MCF 10A (cell line): ENCODE results near the gene RFX2. TPM values are rescaled to one million over a fixed set of nuclear protein-coding genes. Genes with fewer than 3 reads are reported as not detected.

Source experiments
- BruUV-seq: library from RNA; stranded (reverse); fragments of 400-500 nt; replicated peaks from 2 replicates; lab custom pipeline; 2021; lab: Mats Ljungman, UMichigan
- CTCF ChIA-PET: fragments of 300-600 bp; sonication (Branson Sonifier 250); formaldehyde crosslinking; extraction: SDS; loops from one replicate; lab custom pipeline; 2021; ENCODE audit warnings: antibody characterized with exemption, inconsistent platforms; lab: Yijun Ruan, JAX
- POLR2A ChIA-PET: fragments of 300-600, 350-650 bp; sonication (Branson Sonifier 250); formaldehyde crosslinking; extraction: SDS; loops from one replicate; lab custom pipeline; 2020; ENCODE audit warnings: antibody characterized with exemption, inconsistent platforms; lab: Yijun Ruan, JAX
- DNase-seq: peaks from one replicate; pipeline ENCODE4 v3.0.0-alpha.2; 2018; ENCODE audit not compliant: unreplicated experiment
- H3K27ac Mint-ChIP-seq: one replicate; pipeline ENCODE4 v1.8.0; 2022; ENCODE audit warnings: mild to moderate bottlenecking, low read depth, mixed read lengths; ENCODE audit not compliant: unreplicated experiment
- H3K27me3 Mint-ChIP-seq: one replicate; pipeline ENCODE4 v1.8.0; 2022; ENCODE audit warnings: mixed read lengths; ENCODE audit not compliant: insufficient read depth, unreplicated experiment
- H3K36me3 Mint-ChIP-seq: one replicate; pipeline ENCODE4 v1.8.0; 2022; ENCODE audit warnings: mild to moderate bottlenecking, moderate library complexity, mixed read lengths; ENCODE audit not compliant: insufficient read depth, unreplicated experiment
- H3K4me1 Mint-ChIP-seq: one replicate; pipeline ENCODE4 v1.8.0; 2022; ENCODE audit warnings: mixed read lengths; ENCODE audit not compliant: insufficient read depth, unreplicated experiment
- H3K4me3 Mint-ChIP-seq: one replicate; pipeline ENCODE4 v1.8.0; 2022; ENCODE audit warnings: mild to moderate bottlenecking, moderate library complexity, mixed read lengths; ENCODE audit not compliant: unreplicated experiment
- H3K9me3 Mint-ChIP-seq: one replicate; pipeline ENCODE4 v1.8.0; 2022; ENCODE audit warnings: mixed read lengths; ENCODE audit not compliant: unreplicated experiment
- CTCF ChIP-seq: fragments of 200-600 bp; IDR thresholded peaks from one replicate; pipeline ENCODE4 v1.8.0; 2022; ENCODE audit warnings: antibody characterized with exemption, mild to moderate bottlenecking; ENCODE audit not compliant: unreplicated experiment
- intact Hi-C: fragments of 100-400 bp; cut with micrococcal nuclease; formaldehyde crosslinking; loops from 2 replicates; pipeline ENCODE4 v1.14.1; 2022
- total RNA-seq: library from RNA; stranded (reverse); gene quantifications from 2 replicates; pipeline ENCODE4 v1.2.3, GENCODE V29; 2022

Gene RFX2
- total RNA-seq, 1 experiment from 2014 or later = 9.9 TPM

GRCh38 chr19:6091771-6092291 lies 18.5 kb downstream of the RFX2 start:
- peaks cover 4% of the 10 kb centered on the region for H3K36me3 Mint-ChIP-seq

GRCh38 chr19:6090634-6091033 lies 19.7 kb downstream of the RFX2 start:
- DNase-seq = no peak
- H3K4me3 Mint-ChIP-seq = no peak overlapping the region
- H3K4me1 Mint-ChIP-seq = peaks cover 44% of the 10 kb centered on the region
- intact Hi-C loops = no loop called here
- H3K27me3 Mint-ChIP-seq = no peaks in the 10 kb centered on the region
- ChIA-PET CTCF (interaction anchor here (0.6 to 2.3 kb wide), 2 partner anchors 33 to 273 kb away, joined by 3 to 6 read pairs; no protein-coding TSS in a partner anchor), POLR2A (interaction anchor here (0.8 to 6.0 kb wide), 5 partner anchors 9 to 33 kb away, joined by 3 to 51 read pairs (median 9); no protein-coding TSS in a partner anchor)
- BruUV-seq = no TSS peak
- H3K9me3 Mint-ChIP-seq = no peaks in the 10 kb centered on the region
- peak overlapping the region; percentile 97 for H3K27ac Mint-ChIP-seq
- no peak for TF ChIP-seq CTCF
- H3K36me3 Mint-ChIP-seq = peaks cover 4% of the 10 kb centered on the region

More at GRCh38 chr19:6091771-6092291, 18.5 kb downstream of the RFX2 start:
- Mint-ChIP-seq H3K4me1 (peaks cover 40% of the 10 kb centered on the region), H3K4me3 (peak overlapping the region; percentile 66), H3K9me3 (no peaks in the 10 kb centered on the region), H3K27me3 (no peaks in the 10 kb centered on the region), H3K27ac (peak overlapping the region; percentile 97)
- DNase-seq = no peak
- POLR2A ChIA-PET = interaction anchor here (0.9 to 2.6 kb wide), 15 partner anchors 12 to 281 kb away, joined by 3 to 129 read pairs (median 9); partner anchors contain the start of gene ALKBH7
- CTCF ChIA-PET = interaction anchor here (0.6 to 2.1 kb wide), 8 partner anchors 11 to 44 kb away, joined by 3 to 12 read pairs (median 6); no protein-coding TSS in a partner anchor
- BruUV-seq = TSS peak; percentile 67
- intact Hi-C loops = loop anchor here (1.0 kb wide), 1 partner anchor 33 kb away; no protein-coding TSS in a partner anchor
- no peak for TF ChIP-seq CTCF

DNA sequence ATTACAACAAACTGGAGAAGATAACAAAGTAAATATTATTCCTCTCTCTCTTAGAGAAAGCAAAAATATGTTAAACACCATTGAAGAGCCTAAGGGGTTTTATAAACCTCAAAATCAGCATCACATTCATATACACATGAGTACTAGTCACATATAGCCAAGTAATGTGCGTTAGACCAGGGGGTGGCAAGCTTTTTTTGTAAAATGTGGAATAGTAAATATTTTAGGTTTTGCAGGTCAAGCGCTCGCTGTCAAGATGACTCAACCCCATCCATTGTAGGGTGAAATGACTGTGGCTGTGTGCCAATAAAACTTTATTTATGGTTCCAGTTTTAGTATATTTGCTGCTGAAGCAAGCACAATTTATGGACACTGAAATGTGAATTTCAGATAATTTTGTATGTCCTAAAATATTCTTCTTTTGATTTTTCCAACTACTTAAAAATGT lies 21.7 kb downstream of the RFX2 start:
- no peak for TF ChIP-seq CTCF
- Mint-ChIP-seq H3K27me3 (no peaks in the 10 kb centered on the region), H3K4me1 (peaks cover 43% of the 10 kb centered on the region), H3K9me3 (no peaks in the 10 kb centered on the region), H3K36me3 (peaks cover 4% of the 10 kb centered on the region), H3K4me3 (peak overlapping the region; percentile 63), H3K27ac (peak overlapping the region; percentile 91)
- BruUV-seq = no TSS peak
- intact Hi-C loops = no loop called here
- peak; percentile 65 for DNase-seq
- ChIA-PET CTCF (interaction anchor here (0.5 to 2.3 kb wide), 2 partner anchors 31 to 110 kb away, joined by 3 to 6 read pairs; no protein-coding TSS in a partner anchor), POLR2A (interaction anchor here (0.6 to 6.0 kb wide), 6 partner anchors 9 to 31 kb away, joined by 5 to 51 read pairs (median 17); no protein-coding TSS in a partner anchor)

DNA sequence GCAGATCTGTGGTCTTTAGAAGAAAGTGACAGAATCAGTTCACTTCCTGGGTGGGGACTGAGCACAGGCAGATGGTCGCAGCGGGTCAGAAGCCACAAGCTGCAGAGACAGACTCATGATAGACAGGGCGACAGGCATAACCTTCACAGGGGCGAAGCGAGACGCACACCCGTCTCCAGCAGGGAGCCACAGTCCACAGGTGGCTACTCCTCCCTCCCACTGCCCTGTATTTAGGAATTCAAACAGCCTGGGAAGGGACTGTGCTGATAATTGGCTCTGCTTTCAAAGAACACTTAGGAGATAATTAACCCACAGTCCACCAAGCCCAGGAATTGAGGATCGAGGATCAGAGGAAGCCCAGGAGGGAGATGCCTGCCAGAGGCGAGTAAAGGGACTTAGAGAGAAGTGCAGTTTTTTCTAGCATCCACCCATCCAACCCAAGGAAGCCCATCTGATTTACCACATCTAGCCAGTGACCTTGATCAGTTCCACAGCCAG lies 23.2 kb downstream of the RFX2 start:
- ChIA-PET CTCF (interaction anchor here (0.7 to 1.3 kb wide), 7 partner anchors 9 to 39 kb away, joined by 3 to 6 read pairs (median 4); no protein-coding TSS in a partner anchor), POLR2A (interaction anchor here (0.7 to 6.0 kb wide), 7 partner anchors 10 to 39 kb away, joined by 3 to 51 read pairs (median 4); no protein-coding TSS in a partner anchor)
- TF ChIP-seq CTCF = no peak
- BruUV-seq = no TSS peak
- Mint-ChIP-seq H3K27ac (peak overlapping the region; percentile 91), H3K9me3 (no peaks in the 10 kb centered on the region), H3K36me3 (peaks cover 4% of the 10 kb centered on the region), H3K4me1 (peaks cover 29% of the 10 kb centered on the region), H3K27me3 (no peaks in the 10 kb centered on the region), H3K4me3 (no peak overlapping the region)
- intact Hi-C loops = no loop called here
- DNase-seq = no peak
